ENCODE results near the gene GPR160.

- no peak for TF ChIP-seq EZH2 (IDR thresholded peaks at IDR 0.05; ENCODE audit: low read length, unreplicated experiment)
- no peak for TF ChIP-seq CTCF (conservative IDR thresholded peaks at IDR 0.05; ENCODE audit: low read depth, low read length)
- no peak for TF ChIP-seq EZH2phosphoT487 (IDR thresholded peaks at IDR 0.05; ENCODE audit: borderline replicate concordance, low read length)
Measured at GRCh38 chr3:170010498-170010897, 27.3 kb upstream of the GPR160 start.

Data from PC-3 (cell line).